HEK293T (cell line): ENCODE data around the gene RTN4RL1.

Experiments used
- BHLHE40 ChIP-seq: fragments of 450-650 bp; IDR thresholded peaks from 2 replicates; pipeline ENCODE4 v1.6.1; 2016; ENCODE audit warnings: mild to moderate bottlenecking, moderate library complexity, borderline replicate concordance
- HDGF ChIP-seq: fragments of 450-650 bp; IDR thresholded peaks from 2 replicates; pipeline ENCODE4 v1.6.1; 2017; ENCODE audit warnings: antibody characterized with exemption, borderline replicate concordance
- L3MBTL2 ChIP-seq: fragments of 450-650 bp; conservative IDR thresholded peaks from 2 replicates; pipeline ENCODE4 v1.6.1; 2016; ENCODE audit warnings: mild to moderate bottlenecking
- SP1 ChIP-seq: fragments of 450-650 bp; IDR thresholded peaks from 2 replicates; pipeline ENCODE4 v1.6.1; 2017
- SUZ12 ChIP-seq: fragments of 450-650 bp; IDR thresholded peaks from 2 replicates; pipeline ENCODE4 v1.6.1; 2016; ENCODE audit warnings: mild to moderate bottlenecking
- TARDBP ChIP-seq: fragments of 450-650 bp; IDR thresholded peaks from 2 replicates; pipeline ENCODE4 v1.6.1; 2016
- ZNF384 ChIP-seq: fragments of 450-650 bp; IDR thresholded peaks from 2 replicates; pipeline ENCODE4 v1.6.1; 2016

DNA sequence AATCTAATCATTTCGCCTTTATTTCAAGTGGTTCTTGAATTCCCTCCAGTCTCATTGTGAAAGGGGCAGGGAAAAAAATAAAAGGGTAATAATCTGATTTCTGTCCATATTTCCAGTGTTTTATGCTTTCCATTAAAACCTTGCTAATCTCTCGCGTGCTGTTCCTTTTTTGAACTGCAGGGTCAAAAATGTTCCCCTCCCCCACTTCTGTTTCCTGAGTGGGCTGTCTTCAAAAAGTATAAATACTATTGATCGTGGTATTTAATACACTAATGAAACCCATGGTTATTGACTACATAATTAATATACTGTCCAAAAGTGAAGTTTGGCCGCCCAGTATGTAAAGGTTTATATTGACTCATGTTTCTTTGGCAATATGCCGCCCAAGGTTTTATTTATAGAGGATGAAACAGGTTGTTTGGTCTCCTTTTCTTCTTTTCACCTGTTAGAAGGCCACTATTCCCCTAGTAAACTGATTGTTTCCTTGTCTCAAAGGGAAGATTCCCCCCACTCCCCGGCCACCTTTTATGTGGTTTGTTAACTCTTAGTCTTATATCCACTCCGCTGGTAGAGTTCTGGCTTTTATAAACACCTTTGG, 125.6 kb downstream of the RTN4RL1 start:
- TF ChIP-seq BHLHE40 (no peak), TARDBP (no peak), SP1 (no peak), SUZ12 (no peak), HDGF (no peak), L3MBTL2 (no peak), ZNF384 (no peak)
